ENCODE results near the gene AKT1S1. TPM values are rescaled to one million over a fixed set of nuclear protein-coding genes. Genes with fewer than 3 reads are reported as not detected.

Gene AKT1S1
- total and polyA plus RNA-seq, 2 donors (not counting 3 experiments of a cell fraction or from before 2014, with no cell fraction given) = 64.2 to 68.3 TPM

- no peak for DNase-seq (ENCODE audit: low read depth, low spot score)
- no peak overlapping the region for H3K4me3 ChIP-seq (replicated peaks in 1 of 3; ENCODE audit: insufficient read depth in 1 of 3, low read depth in 1 of 3, low read length in 3 of 3)
- H3K36me3 ChIP-seq (ENCODE audit: control insufficient read depth in 2 of 2, extremely low read depth in 1 of 2, insufficient read depth in 2 of 2, low read length in 2 of 2) = peaks cover 13 to 34% of the 10 kb centered on the region in 2 experiments
- no TSS peak for BruUV-seq (replicated peaks)
- dilution Hi-C loops (cut with MboI; ENCODE audit: extremely low pct_ligation_motif_present, low sequenced_read_pairs) = no loop called here
- ChIA-PET CTCF (no interaction called here), POLR2A (no interaction called here)
- H4K20me1 ChIP-seq (replicated peaks; ENCODE audit: control insufficient read depth, extremely low read depth, insufficient read depth, low read length) = no peaks in the 10 kb centered on the region
- H2AFZ ChIP-seq (ENCODE audit: low read depth, low read length) = no peak overlapping the region
- H3K4me1 ChIP-seq (ENCODE audit: control insufficient read depth, extremely low read depth, insufficient read depth, low read length) = peaks cover 27% of the 10 kb centered on the region
- no peak overlapping the region for H3K27ac ChIP-seq (ENCODE audit: insufficient read depth, low read depth, low read length)
- no peaks in the 10 kb centered on the region for H3K9me3 ChIP-seq (replicated peaks; ENCODE audit: control insufficient read depth, insufficient read depth, low read length)
- no peaks in the 10 kb centered on the region for H3K9me1 ChIP-seq (replicated peaks; ENCODE audit: control insufficient read depth, extremely low read depth, insufficient read depth, low read length)
- no peaks in the 10 kb centered on the region for H3K27me3 ChIP-seq (ENCODE audit: control insufficient read depth in 2 of 2, insufficient read depth in 2 of 2, low read length in 2 of 2)
- TF ChIP-seq POLR2A (IDR thresholded peaks at IDR 0.05; ENCODE audit: low read depth, low read length) = no peak
- no peak for TF ChIP-seq GATA2 (IDR thresholded peaks at IDR 0.05; ENCODE audit: insufficient read depth, insufficient read length, low read depth, low read length)
- TF ChIP-seq CTCF (IDR thresholded peaks at IDR 0.05; ENCODE audit: extremely low read depth in 1 of 2, insufficient read depth in 1 of 2, low read depth in 1 of 2, low read length in 2 of 2) = no peak
- no peak for TF ChIP-seq POLR2AphosphoS5 (IDR thresholded peaks at IDR 0.05; ENCODE audit: insufficient read depth, low read depth, low read length)
- TF ChIP-seq MYC (IDR thresholded peaks at IDR 0.05; ENCODE audit: low read depth, low read length) = no peak
- no peak for TF ChIP-seq FOS (IDR thresholded peaks at IDR 0.05; ENCODE audit: borderline replicate concordance, insufficient read depth, low read length)
- no peak for TF ChIP-seq MAX (IDR thresholded peaks at IDR 0.05; ENCODE audit: insufficient read depth, insufficient read length)
- no peak for TF ChIP-seq EZH2 (IDR thresholded peaks at IDR 0.05; ENCODE audit: borderline replicate concordance, low read depth, low read length, severe bottlenecking)
- no peak for TF ChIP-seq JUN (IDR thresholded peaks at IDR 0.05; ENCODE audit: borderline replicate concordance, insufficient read depth, insufficient read length, low read depth)
- H3K79me2 ChIP-seq (ENCODE audit: control insufficient read depth, insufficient read depth, low read length) = peaks cover 26% of the 10 kb centered on the region
- no peak overlapping the region for H3K9ac ChIP-seq (replicated peaks; ENCODE audit: extremely low read depth, insufficient read depth, low read length)
- no peak for FAIRE-seq
- intact Hi-C loops (cut with micrococcal nuclease) = no loop called here
- H3K4me2 ChIP-seq (ENCODE audit: insufficient read depth, low read length) = no peak overlapping the region
Observed at GRCh38 chr19:49863935-49864320, 13.2 kb downstream of the AKT1S1 start.

Measured in endothelial cell of umbilical vein (primary cell).